ENCODE data around the gene UQCC2.

- TF ChIP-seq POLR2A (IDR thresholded peaks at IDR 0.05): no peak
- TF ChIP-seq, protein P1, sequence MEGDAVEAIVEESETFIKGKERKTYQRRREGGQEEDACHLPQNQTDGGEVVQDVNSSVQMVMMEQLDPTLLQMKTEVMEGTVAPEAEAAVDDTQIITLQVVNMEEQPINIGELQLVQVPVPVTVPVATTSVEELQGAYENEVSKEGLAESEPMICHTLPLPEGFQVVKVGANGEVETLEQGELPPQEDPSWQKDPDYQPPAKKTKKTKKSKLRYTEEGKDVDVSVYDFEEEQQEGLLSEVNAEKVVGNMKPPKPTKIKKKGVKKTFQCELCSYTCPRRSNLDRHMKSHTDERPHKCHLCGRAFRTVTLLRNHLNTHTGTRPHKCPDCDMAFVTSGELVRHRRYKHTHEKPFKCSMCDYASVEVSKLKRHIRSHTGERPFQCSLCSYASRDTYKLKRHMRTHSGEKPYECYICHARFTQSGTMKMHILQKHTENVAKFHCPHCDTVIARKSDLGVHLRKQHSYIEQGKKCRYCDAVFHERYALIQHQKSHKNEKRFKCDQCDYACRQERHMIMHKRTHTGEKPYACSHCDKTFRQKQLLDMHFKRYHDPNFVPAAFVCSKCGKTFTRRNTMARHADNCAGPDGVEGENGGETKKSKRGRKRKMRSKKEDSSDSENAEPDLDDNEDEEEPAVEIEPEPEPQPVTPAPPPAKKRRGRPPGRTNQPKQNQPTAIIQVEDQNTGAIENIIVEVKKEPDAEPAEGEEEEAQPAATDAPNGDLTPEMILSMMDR (IDR thresholded peaks at IDR 0.05): no peak
Measured at GRCh38 chr6:33675968-33676367, 35.5 kb downstream of the UQCC2 start.

Measured in prostate gland (tissue), 2 donors.